LNCAP (cell line): ENCODE measurements around the gene ASIC2.

Source experiments
- TF ChIP-seq, protein P1 (sequence below): fragments of 450-650 bp; IDR thresholded peaks from 2 replicates; pipeline ENCODE4 v1.5.1; 2017; ENCODE audit warnings: mild to moderate bottlenecking

The ASIC2 gene

DNA sequence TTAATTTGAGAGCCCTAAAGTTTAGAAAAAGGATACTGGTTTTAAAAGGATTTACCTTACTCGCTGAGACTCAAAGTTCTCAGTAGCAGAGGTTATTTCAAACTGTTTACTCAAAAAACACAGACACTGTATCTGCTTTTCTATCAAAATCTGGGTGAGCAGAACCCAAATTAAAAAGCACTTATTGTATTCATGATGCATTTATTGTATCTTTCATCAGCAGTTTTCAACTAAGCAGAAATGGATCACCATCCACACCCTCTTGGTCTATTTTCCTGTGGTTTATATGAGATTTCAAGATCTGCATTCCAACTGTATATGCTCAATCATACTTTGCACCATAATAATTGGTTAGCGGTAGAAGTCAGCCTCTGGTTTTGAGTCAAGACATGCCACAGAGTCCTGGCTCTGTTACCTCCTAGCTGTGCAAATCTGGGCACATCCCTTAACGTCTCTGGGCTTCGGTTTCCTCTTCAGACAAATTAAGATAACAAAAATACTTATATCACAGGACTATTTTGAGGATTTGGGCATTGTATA is 109.5 kb downstream of the ASIC2 start:
- TF ChIP-seq, protein P1, sequence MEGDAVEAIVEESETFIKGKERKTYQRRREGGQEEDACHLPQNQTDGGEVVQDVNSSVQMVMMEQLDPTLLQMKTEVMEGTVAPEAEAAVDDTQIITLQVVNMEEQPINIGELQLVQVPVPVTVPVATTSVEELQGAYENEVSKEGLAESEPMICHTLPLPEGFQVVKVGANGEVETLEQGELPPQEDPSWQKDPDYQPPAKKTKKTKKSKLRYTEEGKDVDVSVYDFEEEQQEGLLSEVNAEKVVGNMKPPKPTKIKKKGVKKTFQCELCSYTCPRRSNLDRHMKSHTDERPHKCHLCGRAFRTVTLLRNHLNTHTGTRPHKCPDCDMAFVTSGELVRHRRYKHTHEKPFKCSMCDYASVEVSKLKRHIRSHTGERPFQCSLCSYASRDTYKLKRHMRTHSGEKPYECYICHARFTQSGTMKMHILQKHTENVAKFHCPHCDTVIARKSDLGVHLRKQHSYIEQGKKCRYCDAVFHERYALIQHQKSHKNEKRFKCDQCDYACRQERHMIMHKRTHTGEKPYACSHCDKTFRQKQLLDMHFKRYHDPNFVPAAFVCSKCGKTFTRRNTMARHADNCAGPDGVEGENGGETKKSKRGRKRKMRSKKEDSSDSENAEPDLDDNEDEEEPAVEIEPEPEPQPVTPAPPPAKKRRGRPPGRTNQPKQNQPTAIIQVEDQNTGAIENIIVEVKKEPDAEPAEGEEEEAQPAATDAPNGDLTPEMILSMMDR: no peak

DNA sequence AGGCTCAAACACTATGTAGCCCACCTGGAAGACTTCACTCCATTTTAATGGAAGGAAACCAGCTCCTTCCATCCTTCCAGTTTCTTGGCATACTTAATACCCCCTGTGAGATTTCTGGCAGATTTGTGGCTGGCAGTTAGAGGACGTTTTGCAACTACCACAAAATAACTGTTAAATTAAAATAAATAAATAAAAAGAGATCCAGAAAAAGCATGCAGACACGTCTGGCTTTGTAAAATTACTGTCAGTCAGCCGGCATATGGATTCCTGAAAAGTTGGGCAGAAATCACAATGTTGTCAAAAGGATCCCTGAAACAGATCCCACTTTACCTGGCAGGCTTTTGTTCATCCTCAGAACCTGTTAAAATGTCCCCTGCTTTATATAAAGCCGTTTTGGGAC is 113.9 kb downstream of the ASIC2 start:
- TF ChIP-seq, protein P1: no peak

GRCh38 chr17:33178681-33179080 is 114.4 kb downstream of the ASIC2 start:
- TF ChIP-seq, protein P1: no peak

GRCh38 chr17:33175562-33175961 is 117.5 kb downstream of the ASIC2 start:
- TF ChIP-seq, protein P1: no peak

- TF ChIP-seq, protein P1: no peak
These were observed 121.2 kb downstream of the ASIC2 start for GRCh38 chr17:33171931-33172330.

GRCh38 chr17:33169580-33170285 is 123.4 kb downstream of the ASIC2 start:
- TF ChIP-seq, protein P1: no peak

DNA sequence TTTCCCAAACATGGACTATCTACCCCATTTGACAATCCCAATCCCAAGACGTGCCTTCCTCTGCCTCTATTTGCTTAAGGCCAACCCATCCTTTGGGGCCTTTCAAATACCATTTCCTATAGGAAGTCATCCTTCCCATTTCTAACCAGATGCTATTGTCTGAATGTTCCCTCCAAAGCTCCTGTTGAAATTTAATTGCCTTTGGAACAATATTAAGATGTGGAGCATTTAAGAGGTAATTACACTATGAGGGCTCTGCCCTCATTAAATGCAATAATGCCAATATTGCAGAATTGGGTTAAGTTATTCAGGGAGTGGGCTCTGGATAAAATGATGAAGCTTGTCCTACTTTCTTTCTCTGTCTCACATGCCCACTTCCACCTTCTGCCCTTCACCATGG is 125.4 kb downstream of the ASIC2 start:
- TF ChIP-seq, protein P1: no peak
